GM21825 (cell line): ENCODE results near the gene ZNF683.
"Not testable (repeated sequence)": the region's sequence is repeated elsewhere in the genome, so short reads cannot be mapped to it uniquely, and the experiment has no call there.

Experiments used
- ATAC-seq: cut with Tn5 transposase; IDR thresholded peaks from one replicate; pipeline ENCODE4 v1.9.1; 2021; ENCODE audit warnings: mild to moderate bottlenecking, moderate library complexity; ENCODE audit not compliant: unreplicated experiment

ZNF683 gene

DNA sequence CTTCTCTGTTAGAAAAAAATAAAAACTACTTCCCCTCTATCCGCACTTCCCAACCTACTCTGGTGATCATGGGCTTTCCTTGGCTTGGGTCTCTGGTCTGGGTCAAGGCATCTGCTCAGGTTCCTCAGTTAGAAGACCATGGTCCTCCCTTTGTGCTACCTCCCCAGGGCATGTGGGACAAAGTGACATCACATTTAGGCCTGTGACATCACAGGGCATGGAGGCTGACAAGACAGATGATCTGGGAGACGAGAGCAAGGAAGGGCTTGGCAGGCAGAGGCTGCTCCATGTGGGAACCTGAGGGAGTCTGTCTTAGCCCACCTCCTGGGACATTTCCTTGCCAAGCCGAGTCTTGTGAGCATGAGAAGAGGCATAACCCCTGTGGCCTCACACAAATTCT is at the start of gene ZNF683:
Gene ZNF683, minus strand, starts transcription at position 140 of the 400 bp plus-strand sequence. CDS start 4,179 bp downstream, outside the sequence.
- ATAC-seq: not testable (repeated sequence)

- ATAC-seq: no peak
Measured at GRCh38 chr1:26419494-26419893, 46.9 kb upstream of the ZNF683 start.

DNA sequence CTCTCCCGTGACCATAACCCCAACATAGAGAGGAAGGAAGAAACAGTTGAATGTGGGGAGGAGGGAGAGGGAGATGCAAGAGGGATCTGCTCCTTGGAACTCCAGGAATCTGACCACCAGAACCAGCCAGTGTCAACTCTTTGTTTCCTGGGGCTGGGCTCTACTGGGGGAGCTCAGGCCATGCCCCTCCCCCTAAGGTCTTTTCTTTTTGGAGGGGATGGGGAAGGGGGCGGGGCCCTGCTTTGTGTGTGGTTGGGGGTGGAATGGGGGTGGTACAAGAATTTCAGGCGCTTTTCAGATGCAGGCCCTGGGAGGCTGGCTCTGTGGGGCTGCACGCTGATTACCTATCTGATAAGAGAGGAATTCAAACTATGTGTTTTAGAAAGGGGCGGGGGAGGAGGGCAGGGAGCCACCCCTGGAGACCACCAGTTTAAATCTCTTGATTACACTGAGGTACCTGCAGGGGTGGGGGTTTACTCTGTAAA is 46.4 kb upstream of the ZNF683 start:
- no peak for ATAC-seq

GRCh38 chr1:26417111-26417759 is 44.7 kb upstream of the ZNF683 start:
- no peak for ATAC-seq

GRCh38 chr1:26413031-26413430 is 40.5 kb upstream of the ZNF683 start:
- ATAC-seq: no peak

GRCh38 chr1:26412180-26412840 is 39.8 kb upstream of the ZNF683 start:
- no peak for ATAC-seq

DNA sequence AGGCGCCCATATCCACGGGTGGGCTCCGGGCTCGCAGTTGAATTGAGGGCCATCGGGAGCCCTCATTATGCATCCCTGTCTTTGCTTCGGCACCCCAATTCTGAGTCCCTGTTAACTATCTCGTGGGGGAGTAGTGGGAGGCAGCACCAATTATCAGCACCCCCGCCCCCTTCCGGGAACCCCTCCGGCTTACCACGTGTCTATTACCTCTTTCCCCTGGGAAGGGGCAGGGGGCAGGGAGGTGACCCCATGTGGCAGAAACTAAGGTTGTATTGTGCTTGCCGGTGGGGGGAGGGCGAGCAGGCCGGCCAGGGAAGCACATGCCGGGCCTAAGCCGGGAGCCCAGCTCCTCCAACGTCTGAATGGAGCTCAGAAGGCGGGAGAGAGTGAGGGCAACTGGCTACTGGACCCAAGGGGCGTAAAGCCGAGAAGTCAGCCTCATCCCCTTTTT is 39.1 kb upstream of the ZNF683 start:
- ATAC-seq: no peak

DNA sequence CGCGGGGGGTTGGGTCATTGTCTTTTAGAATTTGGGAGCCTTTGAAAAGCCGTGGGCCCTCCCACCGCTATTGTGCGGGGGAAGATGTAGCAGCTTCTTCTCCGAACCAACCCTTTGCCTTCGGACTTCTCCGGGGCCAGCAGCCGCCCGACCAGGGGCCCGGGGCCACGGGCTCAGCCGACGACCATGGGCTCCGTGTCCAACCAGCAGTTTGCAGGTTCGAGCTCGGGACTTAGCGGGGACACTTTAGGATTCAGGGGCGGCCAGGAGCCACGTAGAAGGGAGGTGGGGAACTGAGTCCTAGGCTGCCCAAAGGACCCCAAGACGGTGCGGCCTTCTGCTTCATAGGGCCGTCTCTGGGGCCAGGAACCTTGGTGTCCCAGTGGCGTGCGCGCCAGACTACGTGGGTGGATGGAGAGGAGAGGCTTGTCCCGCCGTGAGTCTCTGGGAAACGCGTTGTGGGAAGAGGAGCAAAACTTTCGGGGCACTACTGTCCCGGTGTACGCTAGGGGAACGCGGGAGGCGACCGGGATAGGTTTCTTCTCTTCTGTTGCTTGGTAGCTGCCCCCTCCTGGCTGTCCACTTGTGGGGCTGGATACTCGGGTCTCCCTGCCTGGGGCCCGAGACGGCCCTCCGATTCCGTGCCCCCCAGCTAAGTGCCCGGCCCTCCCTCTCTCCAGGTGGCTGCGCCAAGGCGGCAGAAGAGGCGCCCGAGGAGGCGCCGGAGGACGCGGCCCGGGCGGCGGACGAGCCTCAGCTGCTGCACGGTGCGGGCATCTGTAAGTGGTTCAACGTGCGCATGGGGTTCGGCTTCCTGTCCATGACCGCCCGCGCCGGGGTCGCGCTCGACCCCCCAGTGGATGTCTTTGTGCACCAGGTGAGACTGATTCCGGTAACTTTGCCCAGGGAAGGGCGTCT is 38.4 kb upstream of the ZNF683 start, which contains the start of gene LIN28A:
Gene LIN28A, plus strand, starts transcription at position 112 of the 918 bp plus-strand sequence. Its CDS starts 75 bp downstream, at position 187.
- ATAC-seq: no peak

DNA sequence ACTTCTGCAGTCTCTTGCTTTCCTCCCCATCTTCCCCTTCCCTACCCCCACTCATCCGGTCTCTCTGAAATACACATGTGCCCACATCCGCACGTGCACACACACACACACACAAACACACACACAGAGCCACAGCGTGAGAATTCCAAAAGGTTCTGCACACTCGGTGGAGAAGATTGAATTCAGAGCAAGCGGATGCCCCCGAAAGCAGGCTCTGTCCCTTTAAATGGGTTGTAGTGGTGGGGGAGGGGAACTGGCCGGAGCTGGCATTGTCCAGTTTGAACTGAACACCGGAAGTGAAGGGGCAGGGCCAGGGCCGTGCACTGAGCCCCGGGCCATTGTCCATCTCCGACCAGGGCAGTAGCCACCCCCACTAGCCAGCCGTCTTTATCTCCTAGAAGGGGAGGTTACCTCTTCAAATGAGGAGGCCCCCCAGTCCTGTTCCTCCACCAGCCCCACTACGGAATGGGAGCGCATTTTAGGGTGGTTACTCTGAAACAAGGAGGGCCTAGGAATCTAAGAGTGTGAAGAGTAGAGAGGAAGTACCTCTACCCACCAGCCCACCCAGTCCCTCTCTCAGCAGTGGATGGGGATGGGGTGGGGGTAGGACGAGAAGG is 36.7 kb upstream of the ZNF683 start:
- ATAC-seq: no peak

DNA sequence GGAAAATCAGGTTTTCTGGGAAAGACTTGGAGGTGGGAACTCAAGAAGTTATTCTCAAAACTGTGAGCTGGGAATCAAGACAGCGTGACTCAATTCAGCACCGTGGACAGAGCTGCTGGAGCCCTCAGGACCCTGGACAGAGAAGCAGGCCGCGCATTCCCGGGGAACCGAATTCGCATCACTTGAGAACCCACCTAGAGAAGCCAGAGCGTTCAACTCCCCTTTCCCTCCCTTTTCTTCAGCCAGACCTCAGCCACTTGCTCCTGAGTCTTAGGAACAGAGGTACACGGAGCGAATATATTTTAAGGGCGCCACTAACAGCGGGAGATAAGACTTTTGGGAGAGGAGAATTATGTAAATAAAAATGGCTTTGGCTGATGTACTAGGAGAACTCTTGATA is 36.1 kb upstream of the ZNF683 start:
- ATAC-seq: no peak

- no peak for ATAC-seq
Measured at GRCh38 chr1:26405281-26405915, 32.8 kb upstream of the ZNF683 start.

DNA sequence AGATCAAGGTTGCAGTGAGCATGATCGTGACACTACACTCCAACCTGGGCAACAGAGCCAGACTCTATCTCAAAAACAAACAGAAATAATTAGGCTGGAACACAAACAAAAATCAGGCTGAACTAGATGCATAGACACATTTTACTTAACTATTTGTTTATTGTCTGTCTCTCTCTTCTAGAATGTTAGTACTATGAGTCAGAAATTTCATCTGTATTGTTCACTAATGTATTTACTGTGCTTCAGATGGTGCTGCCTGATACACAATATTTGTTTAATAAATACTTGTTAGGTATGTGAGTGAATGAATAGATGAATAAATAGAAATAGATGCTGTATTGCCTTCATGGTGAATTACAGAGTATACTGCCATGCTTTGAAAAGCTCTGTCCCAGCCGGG is 32.1 kb upstream of the ZNF683 start:
- no peak for ATAC-seq

DNA sequence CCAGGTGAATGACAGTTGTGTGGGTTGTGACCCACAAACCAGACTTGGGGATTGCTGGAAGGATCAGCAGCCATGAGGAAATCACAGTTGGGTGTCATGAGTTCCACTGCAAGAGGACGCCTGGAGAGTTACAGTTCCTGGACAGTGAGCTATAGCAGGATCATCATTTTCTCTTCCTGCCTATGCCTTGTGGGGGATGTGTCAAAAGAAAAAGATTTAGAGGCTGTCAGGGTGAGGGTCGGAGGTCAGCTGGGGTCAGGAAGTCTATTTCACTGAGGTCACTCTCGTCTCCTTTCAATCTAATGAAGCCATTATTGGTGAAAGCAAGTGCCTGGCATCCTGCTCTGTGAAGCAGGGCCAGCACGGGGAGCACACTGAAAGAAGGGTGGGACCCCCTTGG is 31.1 kb upstream of the ZNF683 start:
- ATAC-seq: no peak

- no peak for ATAC-seq
Measured at GRCh38 chr1:26401891-26402290, 29.3 kb upstream of the ZNF683 start.

- ATAC-seq: no peak
Measured at GRCh38 chr1:26399034-26399433, 26.5 kb upstream of the ZNF683 start.

GRCh38 chr1:26395754-26396153 is 23.2 kb upstream of the ZNF683 start:
- no peak for ATAC-seq

- no peak for ATAC-seq
Measured at GRCh38 chr1:26391450-26391849, 18.9 kb upstream of the ZNF683 start.

- ATAC-seq: no peak
Measured at GRCh38 chr1:26389604-26390247, 17.2 kb upstream of the ZNF683 start.

GRCh38 chr1:26388791-26389445 is 16.4 kb upstream of the ZNF683 start:
- no peak for ATAC-seq
